ENCODE measurements around the gene DENND1A.

The DENND1A gene

DNA sequence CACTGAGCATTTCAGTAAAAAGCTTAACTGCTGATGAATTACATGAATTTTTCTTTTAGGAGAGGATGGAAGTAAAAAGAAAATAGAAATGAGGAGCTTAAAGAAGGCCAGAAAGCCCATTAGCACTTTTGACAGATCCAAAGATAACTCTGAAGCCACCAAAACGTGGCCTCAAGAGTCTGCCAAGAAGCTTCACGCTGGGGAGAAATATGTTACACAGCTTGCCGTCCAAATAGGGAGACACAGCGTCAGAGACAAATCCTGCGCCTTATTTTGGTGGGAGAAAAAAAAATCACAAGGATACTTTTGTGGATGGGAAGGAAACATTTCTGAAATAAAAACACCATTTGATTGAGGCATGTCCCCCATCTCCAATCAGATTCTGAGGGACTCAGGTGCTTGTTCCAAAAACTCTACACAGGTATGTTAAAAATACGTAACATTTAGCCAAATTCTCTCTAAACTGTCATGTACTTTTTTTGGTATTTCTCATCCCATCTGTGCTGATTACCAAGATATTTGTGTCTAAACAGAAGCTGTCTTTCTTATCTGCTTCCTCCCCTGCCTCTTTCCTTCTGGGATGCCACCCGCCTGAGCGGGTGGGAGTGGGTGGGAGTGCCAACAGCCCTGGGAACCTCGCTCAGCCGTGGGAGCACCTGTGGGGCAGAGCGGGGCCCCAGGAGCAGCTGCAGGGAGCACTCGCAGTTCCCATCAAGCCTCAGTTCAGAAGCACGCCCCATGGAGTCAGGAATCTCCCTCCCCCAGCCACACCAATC is 275.5 kb downstream of the DENND1A start:
- TF ChIP-seq CTCF (conservative IDR thresholded peaks at IDR 0.05; ENCODE audit: low read depth, low read length), result no peak
- no peak for DNase-seq (ENCODE audit: low read depth)
- H3K4me3 ChIP-seq (ENCODE audit: low read depth, low read length), result no peak overlapping the region

- no peak for TF ChIP-seq CTCF (conservative IDR thresholded peaks at IDR 0.05; ENCODE audit: low read depth, low read length)
- no peak for DNase-seq (ENCODE audit: low read depth)
- no peak overlapping the region for H3K4me3 ChIP-seq (ENCODE audit: low read depth, low read length)
These were observed 277.5 kb downstream of the DENND1A start for GRCh38 chr9:123652416-123652815.

- no peak overlapping the region for H3K4me3 ChIP-seq (ENCODE audit: low read depth, low read length)
- no peak for DNase-seq (ENCODE audit: low read depth)
- no peak for TF ChIP-seq CTCF (conservative IDR thresholded peaks at IDR 0.05; ENCODE audit: low read depth, low read length)
These were observed 278.1 kb downstream of the DENND1A start for GRCh38 chr9:123651871-123652270.

DNA sequence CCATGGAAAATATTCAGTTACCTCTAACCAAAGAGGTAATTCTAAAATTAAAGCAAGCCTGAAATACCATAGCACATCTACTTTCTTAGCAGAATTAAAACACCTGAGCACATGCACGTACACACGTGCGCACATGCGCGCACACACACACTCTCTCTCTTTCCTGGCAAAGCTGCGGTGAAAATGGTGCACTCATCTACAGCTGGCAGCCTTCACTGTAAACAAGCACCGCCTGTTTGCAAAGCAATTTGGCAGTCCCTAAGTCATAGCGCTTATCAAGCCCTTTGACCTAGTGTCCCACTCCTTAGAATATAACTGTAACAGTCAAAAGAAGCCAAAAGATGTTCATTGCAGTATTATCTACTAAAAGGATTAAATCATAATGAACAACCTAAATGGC is 278.7 kb downstream of the DENND1A start:
- TF ChIP-seq CTCF (conservative IDR thresholded peaks at IDR 0.05; ENCODE audit: low read depth, low read length), result no peak
- no peak overlapping the region for H3K4me3 ChIP-seq (ENCODE audit: low read depth, low read length)
- DNase-seq (ENCODE audit: low read depth), result no peak

GRCh38 chr9:123649909-123650308 is 280.0 kb downstream of the DENND1A start:
- no peak for DNase-seq (ENCODE audit: low read depth)
- H3K4me3 ChIP-seq (ENCODE audit: low read depth, low read length), result no peak overlapping the region
- no peak for TF ChIP-seq CTCF (conservative IDR thresholded peaks at IDR 0.05; ENCODE audit: low read depth, low read length)

DNA sequence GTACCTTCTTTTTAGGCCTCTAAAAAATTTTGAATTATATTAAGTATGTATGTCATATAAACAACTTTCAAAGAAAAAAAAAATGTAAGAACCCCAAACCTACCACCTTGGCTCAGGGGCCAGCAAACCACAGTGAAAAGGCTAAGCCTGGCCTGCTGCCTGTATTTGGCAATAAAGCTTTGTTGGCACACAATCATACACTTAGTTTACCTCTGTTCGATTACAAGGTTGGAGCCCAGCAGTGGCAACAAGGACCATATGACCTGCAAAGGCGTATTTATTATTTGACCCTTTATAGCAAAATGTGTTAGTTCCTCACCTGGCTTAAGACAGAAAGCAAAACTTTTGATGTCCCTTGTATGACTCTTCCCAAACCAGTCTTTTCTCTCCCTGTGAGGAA is 282.8 kb downstream of the DENND1A start:
- TF ChIP-seq CTCF (conservative IDR thresholded peaks at IDR 0.05; ENCODE audit: low read depth, low read length), result no peak
- no peak overlapping the region for H3K4me3 ChIP-seq (ENCODE audit: low read depth, low read length)
- no peak for DNase-seq (ENCODE audit: low read depth)

- DNase-seq (ENCODE audit: low read depth), result no peak
- no peak for TF ChIP-seq CTCF (conservative IDR thresholded peaks at IDR 0.05; ENCODE audit: low read depth, low read length)
- H3K4me3 ChIP-seq (ENCODE audit: low read depth, low read length), result no peak overlapping the region
These were observed 284.2 kb downstream of the DENND1A start for GRCh38 chr9:123645762-123646161.
